Endothelial cell of umbilical vein (primary cell): ENCODE data around the gene ALDH1A2. TPM values are rescaled to one million over a fixed set of nuclear protein-coding genes. Genes with fewer than 3 reads are reported as not detected.

Experiments used
- BruUV-seq: library from RNA; stranded (reverse); fragments of 400-500 nt; replicated peaks from 2 replicates; lab custom pipeline; 2021; lab: Mats Ljungman, UMichigan
- CTCF ChIA-PET: fragments of 300-600, 350-600 bp; sonication (Branson Sonifier 250); formaldehyde crosslinking; loops from one replicate; lab custom pipeline; 2021; ENCODE audit warnings: antibody characterized with exemption, inconsistent platforms; lab: Charles Lee
- POLR2A ChIA-PET: fragments of 300-600, 350-600 bp; sonication (Branson Sonifier 250); formaldehyde crosslinking; loops from one replicate; lab custom pipeline; 2021; ENCODE audit warnings: antibody characterized with exemption, inconsistent platforms; lab: Charles Lee
- DNase-seq: peaks from one replicate; pipeline ENCODE4 v3.0.0-alpha.2; 2011; ENCODE audit warnings: low read depth, low spot score
- FAIRE-seq: peaks from 2 replicates; lab custom pipeline; 2011; peaks lifted over from hg19 to GRCh38; lab: Jason Lieb, UNC
- H2AFZ ChIP-seq: 2 replicates; pipeline ENCODE4 v1.6.0; 2012; ENCODE audit warnings: low read depth, low read length, control low read depth, inconsistent platforms
- H3K27ac ChIP-seq: 2 replicates; pipeline ENCODE4 v1.5.1; 2011; ENCODE audit warnings: low read depth, mild to moderate bottlenecking, control low read depth, low read length, moderate library complexity; ENCODE audit not compliant: insufficient read depth
- H3K27me3 ChIP-seq, 2 experiments: 2 replicates each; pipeline versions ENCODE4 v1.6.0 to v1.6.1; 2011; ENCODE audit warnings: low read length in 2 of 2, mixed read lengths in 1 of 2; ENCODE audit not compliant: control insufficient read depth in 2 of 2, insufficient read depth in 2 of 2
- H3K36me3 ChIP-seq, 2 experiments: 2 replicates in 1 of 2; 3 replicates in 1 of 2; pipeline ENCODE4 v1.5.1; 2011; ENCODE audit warnings: low read length in 2 of 2, mild to moderate bottlenecking in 1 of 2, moderate library complexity in 1 of 2; ENCODE audit not compliant: control insufficient read depth in 2 of 2, insufficient read depth in 2 of 2; ENCODE audit errors: extremely low read depth in 1 of 2
- H3K4me1 ChIP-seq: 3 replicates; pipeline ENCODE4 v1.5.1; 2011; ENCODE audit warnings: mild to moderate bottlenecking, low read length; ENCODE audit not compliant: control insufficient read depth, insufficient read depth; ENCODE audit errors: extremely low read depth
- H3K4me2 ChIP-seq: 2 replicates; pipeline ENCODE4 v1.6.1; 2011; ENCODE audit warnings: low read length, control low read depth, mixed read lengths; ENCODE audit not compliant: insufficient read depth
- H3K4me3 ChIP-seq, 3 experiments: fragments of 200-600 bp in 1 of 3; sonication (generic), shearing (Covaris generic) in 1 of 3; replicated peaks in 1 of 3; 2 replicates each; pipeline ENCODE4 v1.5.1; 2011 to 2016; ENCODE audit warnings: control low read depth in 3 of 3, low read length in 3 of 3, mild to moderate bottlenecking in 2 of 3, inconsistent platforms in 1 of 3, low read depth in 1 of 3, moderate library complexity in 1 of 3; ENCODE audit not compliant: insufficient read depth in 1 of 3
- H3K79me2 ChIP-seq: 2 replicates; pipeline ENCODE4 v1.6.0; 2012; ENCODE audit warnings: low read length, inconsistent platforms; ENCODE audit not compliant: control insufficient read depth, insufficient read depth
- H3K9ac ChIP-seq: replicated peaks from 2 replicates; pipeline ENCODE3; 2011; ENCODE audit warnings: low read length, control low read depth; ENCODE audit not compliant: insufficient read depth; ENCODE audit errors: extremely low read depth
- H3K9me1 ChIP-seq: replicated peaks from 3 replicates; pipeline ENCODE4 v1.6.0; 2011; ENCODE audit warnings: mild to moderate bottlenecking, low read length; ENCODE audit not compliant: control insufficient read depth, insufficient read depth; ENCODE audit errors: extremely low read depth
- H3K9me3 ChIP-seq: replicated peaks from 2 replicates; pipeline ENCODE4 v1.5.1; 2012; ENCODE audit warnings: low read length, inconsistent platforms; ENCODE audit not compliant: control insufficient read depth, insufficient read depth
- H4K20me1 ChIP-seq: replicated peaks from 2 replicates; pipeline ENCODE3; 2011; ENCODE audit warnings: mild to moderate bottlenecking, low read length; ENCODE audit not compliant: control insufficient read depth, insufficient read depth; ENCODE audit errors: extremely low read depth
- CTCF ChIP-seq, 2 donors: IDR thresholded peaks; 1 replicate in 1 of 2; 2 replicates in 1 of 2; pipeline ENCODE4 v1.5.1; 2011; ENCODE audit warnings: low read length in 2 of 2, mild to moderate bottlenecking in 2 of 2, moderate library complexity in 2 of 2, control low read depth in 1 of 2, inconsistent platforms in 1 of 2, low read depth in 1 of 2; ENCODE audit not compliant: insufficient read depth in 1 of 2; ENCODE audit errors: extremely low read depth in 1 of 2
- EZH2 ChIP-seq: IDR thresholded peaks from 2 replicates; pipeline ENCODE4 v1.6.1; 2012; ENCODE audit warnings: borderline replicate concordance, low read depth, mild to moderate bottlenecking, moderate library complexity, low read length, inconsistent platforms; ENCODE audit not compliant: severe bottlenecking
- FOS ChIP-seq: IDR thresholded peaks from 2 replicates; pipeline ENCODE4 v1.6.1; 2011; ENCODE audit warnings: mild to moderate bottlenecking, low read length, moderate library complexity, borderline replicate concordance; ENCODE audit not compliant: insufficient read depth
- GATA2 ChIP-seq: IDR thresholded peaks from 2 replicates; pipeline ENCODE4 v1.7.0; 2011; ENCODE audit warnings: low read depth, mild to moderate bottlenecking, moderate library complexity, mixed read lengths, low read length; ENCODE audit not compliant: insufficient read length, insufficient read depth
- JUN ChIP-seq: IDR thresholded peaks from 2 replicates; pipeline ENCODE4 v1.6.1; 2011; ENCODE audit warnings: borderline replicate concordance, low read depth; ENCODE audit not compliant: insufficient read length, insufficient read depth
- MAX ChIP-seq: IDR thresholded peaks from 2 replicates; pipeline ENCODE4 v1.6.1; 2011; ENCODE audit not compliant: insufficient read depth, insufficient read length
- MYC ChIP-seq: IDR thresholded peaks from one replicate; pipeline ENCODE4 v1.6.1; 2011; ENCODE audit warnings: mild to moderate bottlenecking, low read depth, low read length
- POLR2A ChIP-seq: IDR thresholded peaks from 2 replicates; pipeline ENCODE4 v1.6.1; 2012; ENCODE audit warnings: low read depth, mild to moderate bottlenecking, control low read depth, low read length
- POLR2AphosphoS5 ChIP-seq: IDR thresholded peaks from 2 replicates; pipeline ENCODE4 v1.6.1; 2012; ENCODE audit warnings: low read depth, mild to moderate bottlenecking, control low read depth, low read length, moderate library complexity; ENCODE audit not compliant: insufficient read depth
- dilution Hi-C: fragments of 300-500 bp; cut with MboI; formaldehyde crosslinking; loops from one replicate; pipeline ENCODE4 v1.15.0; 2019; ENCODE audit warnings: low sequenced_read_pairs; ENCODE audit not compliant: extremely low pct_ligation_motif_present
- intact Hi-C: fragments of 100-400 bp; cut with micrococcal nuclease; formaldehyde crosslinking; loops from one replicate; pipeline ENCODE4 v1.10.0; 2022
- polyA plus RNA-seq, 4 experiments: library from polyadenylated mRNA; depleted of rRNA in 3 of 4; stranded (reverse) in 3 of 4; unstranded in 1 of 4; fragments of >200 nt; gene quantifications; 2 replicates each; pipeline versions ENCODE4 v1.2.1 to v1.2.3, GENCODE V29; 2011 to 2012; ENCODE audit warnings: missing spikeins in 1 of 4
- total RNA-seq: library from RNA; stranded (reverse); gene quantifications from 2 replicates; pipeline ENCODE4 v1.2.3, GENCODE V29; 2021

ALDH1A2 gene
- total and polyA plus RNA-seq, 2 donors (not counting 3 experiments of a cell fraction or from before 2014, with no cell fraction given), result 16.3 to 34.9 TPM

- Histone ChIP-seq H3K36me3 (no peaks in the 10 kb centered on the region), H3K79me2 (no peaks in the 10 kb centered on the region), H3K4me1 (peaks cover 9% of the 10 kb centered on the region), H3K4me2 (no peak overlapping the region), H3K27ac (no peak overlapping the region), H2AFZ (no peak overlapping the region), H3K9me1 (no peaks in the 10 kb centered on the region), H4K20me1 (no peaks in the 10 kb centered on the region), H3K9me3 (no peaks in the 10 kb centered on the region), H3K27me3 (no peaks in the 10 kb centered on the region), H3K9ac (no peak overlapping the region), H3K4me3 (no peak overlapping the region)
- ChIA-PET POLR2A (no interaction called here), CTCF (interaction anchor here (0.7 to 3.7 kb wide), 9 partner anchors 9 to 242 kb away, joined by 3 to 14 read pairs (median 5); partner anchors contain the start of gene ALDH1A2)
- no TSS peak for BruUV-seq
- TF ChIP-seq MAX (no peak), JUN (no peak), POLR2AphosphoS5 (no peak), MYC (no peak), FOS (no peak), CTCF (IDR thresholded peaks at IDR 0.05; ENCODE audit: extremely low read depth in 1 of 2, insufficient read depth in 1 of 2, low read depth in 1 of 2, low read length in 2 of 2) (no peak), EZH2 (no peak), POLR2A (no peak), GATA2 (no peak)
- FAIRE-seq, result no peak
- intact Hi-C loops (no loop called here), dilution Hi-C loops (no loop called here)
- no peak for DNase-seq
These were observed 71.9 kb downstream of the ALDH1A2 start for GRCh38 chr15:57993409-57994145.
